Ishikawa (cell line): ENCODE measurements around the gene ZWINT.

ENCODE experiments used
- CEBPB ChIP-seq: IDR thresholded peaks from 2 replicates; pipeline ENCODE4 v1.6.1; 2012
- CREB1 ChIP-seq: IDR thresholded peaks from 2 replicates; pipeline ENCODE4 v1.6.1; 2012; ENCODE audit warnings: low read depth
- EGR1 ChIP-seq: IDR thresholded peaks from 2 replicates; pipeline ENCODE4 v1.6.1; 2012
- EP300 ChIP-seq: IDR thresholded peaks from 2 replicates; pipeline ENCODE4 v1.6.1; 2012; ENCODE audit warnings: borderline replicate concordance
- RAD21 ChIP-seq: IDR thresholded peaks from 2 replicates; pipeline ENCODE4 v1.6.1; 2012; ENCODE audit warnings: low read depth
- TAF1 ChIP-seq: IDR thresholded peaks from 2 replicates; pipeline ENCODE4 v1.6.1; 2012; ENCODE audit warnings: low read depth, mild to moderate bottlenecking
- TCF12 ChIP-seq: IDR thresholded peaks from 2 replicates; pipeline ENCODE4 v1.6.1; 2012; ENCODE audit warnings: low read depth
- TEAD4 ChIP-seq: IDR thresholded peaks from 2 replicates; pipeline ENCODE4 v1.6.1; 2012
- YY1 ChIP-seq: IDR thresholded peaks from 2 replicates; pipeline ENCODE4 v1.6.1; 2012; ENCODE audit warnings: low read depth
- TF ChIP-seq, protein P1 (sequence below): IDR thresholded peaks from 2 replicates; pipeline ENCODE4 v1.6.1; 2012
- TF ChIP-seq, protein P2 (sequence below): IDR thresholded peaks from 2 replicates; pipeline ENCODE4 v1.6.1; 2012; ENCODE audit warnings: low read depth, mild to moderate bottlenecking

DNA sequence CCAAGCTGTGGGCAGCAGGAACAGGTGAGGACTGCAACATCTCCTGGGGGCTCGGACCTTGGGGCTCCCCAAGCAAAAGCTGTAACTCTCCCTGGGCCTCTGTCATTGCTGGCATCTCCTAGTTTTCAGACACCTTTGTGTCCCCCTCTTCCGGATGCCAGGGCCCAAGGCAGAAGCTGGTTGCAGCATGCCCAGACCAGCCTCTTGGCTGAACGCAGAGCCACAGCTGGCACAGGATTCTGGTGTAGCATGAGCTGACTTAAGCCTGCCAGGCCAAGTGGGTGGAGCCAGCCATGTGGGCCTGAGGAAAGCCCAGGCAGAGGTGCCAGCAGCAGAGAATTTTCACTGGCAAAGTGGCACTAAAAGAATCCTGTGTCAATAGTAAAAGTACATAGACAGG, 43.5 kb downstream of the ZWINT start:
- TF ChIP-seq YY1: no peak
- TF ChIP-seq, protein P1, sequence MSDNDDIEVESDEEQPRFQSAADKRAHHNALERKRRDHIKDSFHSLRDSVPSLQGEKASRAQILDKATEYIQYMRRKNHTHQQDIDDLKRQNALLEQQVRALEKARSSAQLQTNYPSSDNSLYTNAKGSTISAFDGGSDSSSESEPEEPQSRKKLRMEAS: no peak
- TF ChIP-seq RAD21: no peak
- no peak for TF ChIP-seq TCF12
- no peak for TF ChIP-seq EP300
- TF ChIP-seq TAF1: no peak
- no peak for TF ChIP-seq TEAD4
- TF ChIP-seq EGR1: no peak
- TF ChIP-seq CEBPB: no peak
- TF ChIP-seq, protein P2, sequence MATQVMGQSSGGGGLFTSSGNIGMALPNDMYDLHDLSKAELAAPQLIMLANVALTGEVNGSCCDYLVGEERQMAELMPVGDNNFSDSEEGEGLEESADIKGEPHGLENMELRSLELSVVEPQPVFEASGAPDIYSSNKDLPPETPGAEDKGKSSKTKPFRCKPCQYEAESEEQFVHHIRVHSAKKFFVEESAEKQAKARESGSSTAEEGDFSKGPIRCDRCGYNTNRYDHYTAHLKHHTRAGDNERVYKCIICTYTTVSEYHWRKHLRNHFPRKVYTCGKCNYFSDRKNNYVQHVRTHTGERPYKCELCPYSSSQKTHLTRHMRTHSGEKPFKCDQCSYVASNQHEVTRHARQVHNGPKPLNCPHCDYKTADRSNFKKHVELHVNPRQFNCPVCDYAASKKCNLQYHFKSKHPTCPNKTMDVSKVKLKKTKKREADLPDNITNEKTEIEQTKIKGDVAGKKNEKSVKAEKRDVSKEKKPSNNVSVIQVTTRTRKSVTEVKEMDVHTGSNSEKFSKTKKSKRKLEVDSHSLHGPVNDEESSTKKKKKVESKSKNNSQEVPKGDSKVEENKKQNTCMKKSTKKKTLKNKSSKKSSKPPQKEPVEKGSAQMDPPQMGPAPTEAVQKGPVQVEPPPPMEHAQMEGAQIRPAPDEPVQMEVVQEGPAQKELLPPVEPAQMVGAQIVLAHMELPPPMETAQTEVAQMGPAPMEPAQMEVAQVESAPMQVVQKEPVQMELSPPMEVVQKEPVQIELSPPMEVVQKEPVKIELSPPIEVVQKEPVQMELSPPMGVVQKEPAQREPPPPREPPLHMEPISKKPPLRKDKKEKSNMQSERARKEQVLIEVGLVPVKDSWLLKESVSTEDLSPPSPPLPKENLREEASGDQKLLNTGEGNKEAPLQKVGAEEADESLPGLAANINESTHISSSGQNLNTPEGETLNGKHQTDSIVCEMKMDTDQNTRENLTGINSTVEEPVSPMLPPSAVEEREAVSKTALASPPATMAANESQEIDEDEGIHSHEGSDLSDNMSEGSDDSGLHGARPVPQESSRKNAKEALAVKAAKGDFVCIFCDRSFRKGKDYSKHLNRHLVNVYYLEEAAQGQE: no peak
- no peak for TF ChIP-seq CREB1
